UCSD-AML1 (cell line): Measurements from ENCODE around the gene RHBDD2.

ENCODE experiments used
- DNase-seq: peaks from one replicate; lab custom pipeline; 2025; ENCODE audit not compliant: unreplicated experiment; lab: John Stamatoyannopoulos, UW

RHBDD2 gene

GRCh38 chr7:75916685-75917634, 38.1 kb downstream of the RHBDD2 start:
- DNase-seq = no peak

GRCh38 chr7:75920431-75921161, 41.8 kb downstream of the RHBDD2 start:
- no peak for DNase-seq

DNA sequence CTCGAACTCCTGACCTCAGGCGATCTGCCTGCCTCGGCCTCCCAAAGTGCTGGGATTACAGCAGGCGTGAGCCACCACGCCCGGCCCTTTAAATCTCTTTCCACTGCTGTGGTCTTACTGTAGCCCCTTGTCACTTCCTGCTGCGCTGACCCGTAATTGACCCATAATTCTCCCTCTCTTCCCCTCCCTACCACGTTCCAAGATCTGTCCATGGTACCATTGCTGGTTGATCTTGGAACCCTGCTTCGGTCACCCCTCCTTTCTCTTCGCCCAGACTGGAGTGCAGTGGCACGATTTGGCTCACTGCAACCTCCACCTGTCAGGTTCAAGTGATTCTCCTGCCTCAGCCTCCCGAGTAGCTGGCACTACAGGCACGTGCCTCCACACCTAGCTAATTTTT, 42.6 kb downstream of the RHBDD2 start:
- DNase-seq = no peak

DNA sequence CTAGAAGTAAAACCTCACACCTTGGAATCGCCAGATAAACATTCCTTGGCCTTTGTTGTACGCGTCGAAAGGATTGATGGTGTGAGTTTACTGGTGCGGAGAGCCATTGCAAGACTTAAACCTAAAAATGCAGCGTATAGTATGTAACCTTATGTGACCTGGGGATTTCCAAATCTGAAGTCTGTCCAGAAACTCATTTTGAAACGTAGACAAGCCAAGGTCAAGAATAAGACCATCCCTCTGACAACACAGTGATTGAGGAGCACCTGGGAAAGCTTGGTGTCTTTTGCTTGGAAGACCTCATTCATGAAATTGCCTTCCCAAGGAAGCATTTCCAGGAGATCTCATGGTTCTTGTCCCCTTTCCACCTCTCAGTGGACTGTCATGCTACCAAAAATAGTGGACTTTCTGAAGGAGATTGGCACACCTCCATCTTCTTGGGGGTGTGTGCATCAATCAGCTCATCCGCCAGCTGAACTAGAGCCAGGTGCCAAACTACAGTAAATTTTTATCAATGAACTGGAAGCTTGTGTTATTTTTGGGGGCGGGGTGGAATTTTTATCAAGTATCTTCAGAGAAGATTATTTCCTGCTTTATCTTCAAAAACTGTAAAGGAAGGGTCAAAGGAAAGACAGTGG, 44.3 kb downstream of the RHBDD2 start:
- no peak for DNase-seq

DNA sequence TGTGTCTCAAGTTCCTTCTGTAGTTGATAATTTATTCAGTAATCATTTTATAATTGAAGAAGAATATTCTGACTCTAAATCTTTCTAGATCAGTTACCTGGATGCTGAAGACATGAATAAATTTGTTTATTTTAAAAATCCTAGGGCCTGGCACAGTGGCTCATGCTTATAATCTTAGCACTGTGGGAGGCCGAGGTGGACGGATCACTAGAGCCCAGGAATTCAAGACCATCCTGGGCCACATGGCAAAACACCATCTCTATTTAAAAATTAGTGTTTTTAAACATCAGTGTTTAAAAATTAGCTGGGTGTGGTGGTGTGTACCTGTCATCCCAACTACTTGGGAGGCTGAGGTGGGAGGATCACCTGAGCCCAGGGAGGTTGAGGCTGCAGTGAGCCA, 45.4 kb downstream of the RHBDD2 start:
- DNase-seq = no peak

DNA sequence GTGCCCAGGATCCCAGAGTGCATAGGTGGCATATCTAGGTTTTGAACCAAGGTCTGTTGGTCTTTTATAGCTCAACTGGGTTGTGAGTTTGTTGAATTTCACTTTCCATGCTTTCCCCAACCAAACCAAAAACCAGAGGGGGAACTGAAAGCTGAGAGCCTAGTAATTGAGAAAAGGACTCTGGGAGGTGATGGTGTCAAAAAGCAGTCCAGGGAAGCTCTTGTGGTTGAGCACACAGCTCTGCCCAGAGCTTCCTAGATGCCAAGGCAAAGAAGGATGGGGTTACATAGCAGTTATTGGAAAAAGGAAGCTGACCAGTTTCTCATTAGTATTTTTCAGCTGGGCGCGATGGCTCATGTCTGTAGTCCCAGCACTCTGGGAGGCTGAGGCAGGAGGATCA, 46.1 kb downstream of the RHBDD2 start:
- DNase-seq = no peak

DNA sequence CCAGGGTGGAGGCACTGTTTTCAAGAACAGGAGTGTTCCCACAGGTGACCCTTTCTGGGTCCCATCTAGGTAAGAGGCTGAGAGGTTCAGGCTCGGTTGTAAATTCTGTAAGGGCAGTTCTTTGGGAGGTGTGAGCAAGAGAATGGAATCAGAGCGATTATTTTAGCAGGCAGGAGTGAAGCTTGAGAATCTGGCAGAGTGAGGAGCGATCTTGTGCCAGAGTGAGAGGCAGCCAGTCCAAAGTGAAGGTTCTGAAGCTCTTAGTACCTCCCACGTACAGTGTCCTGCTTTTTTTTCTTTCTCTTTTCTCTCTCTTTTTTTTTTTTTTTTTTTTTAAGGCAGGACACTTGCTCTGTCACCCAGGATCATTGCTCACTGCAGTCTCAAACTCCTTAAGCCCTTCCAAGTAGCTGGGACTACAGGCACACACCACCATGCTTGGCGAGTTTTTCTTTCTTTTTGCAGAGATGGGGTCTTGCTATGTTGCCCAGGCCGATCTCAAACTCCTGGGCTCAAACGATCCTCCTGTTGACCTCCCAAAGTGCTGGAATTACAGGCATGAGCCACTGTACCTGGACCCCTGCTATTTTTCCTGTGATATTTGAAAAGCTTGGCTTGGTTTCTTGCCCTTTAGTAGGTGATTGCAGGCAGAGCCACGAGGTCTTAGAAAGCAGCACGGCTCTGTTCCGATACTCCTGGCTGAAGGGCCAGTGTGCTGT, 47.0 kb downstream of the RHBDD2 start:
- DNase-seq = no peak

GRCh38 chr7:75928568-75928914, 49.7 kb downstream of the RHBDD2 start:
- DNase-seq = no peak

GRCh38 chr7:75931680-75932079, 52.8 kb downstream of the RHBDD2 start:
- no peak for DNase-seq

DNA sequence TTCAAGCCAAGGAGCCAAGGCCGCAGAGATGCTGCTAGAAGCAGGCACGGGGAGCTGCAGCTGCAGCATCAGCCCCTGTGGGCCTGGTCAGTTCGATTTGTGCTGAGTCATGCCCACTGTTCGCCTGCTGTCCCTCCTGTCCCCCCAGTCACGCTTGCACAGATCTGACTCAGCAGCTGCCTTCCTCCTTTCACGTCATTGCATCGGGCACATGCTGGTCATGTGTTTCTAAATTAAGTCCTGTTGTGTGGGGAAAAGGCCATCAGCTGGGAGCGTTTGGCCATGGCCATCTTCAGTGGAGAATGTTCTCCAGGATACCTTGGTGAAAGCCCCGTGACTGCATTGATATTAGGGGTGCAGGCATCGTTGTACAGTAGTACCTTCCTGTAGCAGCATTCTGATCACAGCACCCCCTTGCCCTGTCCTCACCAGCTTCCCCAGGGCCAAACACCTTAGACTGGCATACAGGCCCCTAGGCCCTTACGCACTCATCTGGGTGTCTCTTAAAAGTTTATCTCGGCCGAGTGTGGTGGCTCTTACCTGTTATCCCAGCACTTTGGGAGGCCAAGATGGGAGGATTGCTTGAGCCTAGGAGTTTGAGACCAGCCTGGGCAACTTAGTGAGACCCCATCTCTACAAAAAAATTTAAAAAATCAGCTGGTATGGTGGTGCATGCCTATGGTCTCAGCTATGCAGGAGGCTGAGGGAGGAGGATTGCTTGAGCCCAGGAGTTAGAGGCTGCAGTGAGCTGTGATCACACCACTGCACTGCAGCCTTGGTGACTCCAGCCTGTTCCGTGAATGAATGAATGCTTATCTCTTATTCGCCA, 59.3 kb downstream of the RHBDD2 start:
- peak; percentile 13 for DNase-seq
